Sigmoid colon (tissue), 7 donors: Measurements from ENCODE around the gene LRRTM4. TPM values are rescaled to one million over a fixed set of nuclear protein-coding genes. Genes with fewer than 3 reads are reported as not detected.

ENCODE experiments used
- DNase-seq: peaks from one replicate; pipeline ENCODE4 v3.0.0-alpha.2; 2019
- H3K27ac ChIP-seq, 4 donors: fragments of 200-600 bp; sonication (generic); one replicate each; pipeline ENCODE4 v1.5.1; 2016 to 2019; ENCODE audit warnings: mild to moderate bottlenecking in 1 of 4
- H3K27me3 ChIP-seq, 3 donors: fragments of 200-600 bp; sonication (generic); one replicate each; pipeline ENCODE4 v1.5.1; 2019; ENCODE audit warnings: mild to moderate bottlenecking in 1 of 3
- H3K36me3 ChIP-seq, 4 donors: fragments of 200-600 bp; sonication (generic); one replicate each; pipeline ENCODE4 v1.5.1; 2016 to 2019
- H3K4me1 ChIP-seq, 4 donors: fragments of 200-600 bp; sonication (generic); one replicate each; pipeline ENCODE4 v1.5.1; 2017 to 2019
- H3K4me3 ChIP-seq, 4 donors: fragments of 200-600 bp; sonication (generic); one replicate each; pipeline ENCODE4 v1.5.1; 2017 to 2019; ENCODE audit warnings: mild to moderate bottlenecking in 2 of 4, moderate library complexity in 1 of 4
- H3K9me3 ChIP-seq, 4 donors: fragments of 200-600 bp in 3 of 4; sonication (generic) in 3 of 4; one replicate each; pipeline versions ENCODE4 v1.5.1 to v1.6.1; 2013 to 2019
- CTCF ChIP-seq, 4 experiments: fragments of 450-650 bp in 3 of 4; fragments of 200-600 bp in 1 of 4; IDR thresholded peaks; one replicate each; pipeline ENCODE4 v1.5.1; 2016 to 2019; ENCODE audit warnings: antibody characterized with exemption in 4 of 4, mild to moderate bottlenecking in 3 of 4, moderate library complexity in 2 of 4
- EP300 ChIP-seq, 4 donors: sonication (generic); formaldehyde crosslinking; IDR thresholded peaks; one replicate each; pipeline ENCODE4 v1.6.1; 2017; ENCODE audit warnings: antibody characterized with exemption in 4 of 4
- POLR2A ChIP-seq, 2 donors: fragments of 450-650 bp; IDR thresholded peaks; one replicate each; pipeline ENCODE4 v1.6.1; 2016; ENCODE audit warnings: antibody characterized with exemption in 2 of 2, mild to moderate bottlenecking in 2 of 2, moderate library complexity in 2 of 2
- POLR2AphosphoS5 ChIP-seq, 4 donors: sonication (generic); formaldehyde crosslinking; IDR thresholded peaks; one replicate each; pipeline ENCODE4 v1.6.1; 2017; ENCODE audit warnings: antibody characterized with exemption in 4 of 4
- WGBS, 2 donors: extraction: QIAGEN DNeasy Blood & Tissue Kit; methylation state at CpG; one replicate each; pipeline ENCODE4 v1.1.7; 2013; 5-methylcytosine and 5-hydroxymethylcytosine counted together
- intact Hi-C: fragments of 100-400 bp; cut with DNase I; formaldehyde crosslinking; loops from one replicate; pipeline ENCODE4 v1.15.1; 2023
- polyA plus RNA-seq, 3 donors: library from polyadenylated mRNA; stranded (reverse); fragments of 200-250 nt; gene quantifications; one replicate each; pipeline ENCODE4 v1.2.3, GENCODE V29; 2013
- total RNA-seq, 4 donors: library from RNA; depleted of rRNA; stranded (reverse); fragments of >200 nt; gene quantifications; one replicate each; pipeline ENCODE4 v1.1.0, GENCODE V29; 2016
- donor health status: healthy with polysubstance abuse.
- donor health status: Bipolar disorder and iron deficiency.
- donor health status: healthy.

LRRTM4 gene
- total and polyA plus RNA-seq, 7 donors: 0.17 to 1.1 (median 0.55) TPM; not detected in 2

- H3K4me1 ChIP-seq: no peaks in the 10 kb centered on the region
- TF ChIP-seq POLR2A (IDR thresholded peaks at IDR 0.05) (no peak), POLR2AphosphoS5 (IDR thresholded peaks at IDR 0.05) (no peak), EP300 (IDR thresholded peaks at IDR 0.05) (no peak), CTCF (IDR thresholded peaks at IDR 0.05) (no peak)
- H3K36me3 ChIP-seq: no peaks in the 10 kb centered on the region
- no peaks in the 10 kb centered on the region for H3K9me3 ChIP-seq
- no peak overlapping the region for H3K4me3 ChIP-seq
- DNase-seq: no peak
- WGBS, 2 donors: 56 to 80% methylated on average over 1 of the region's 1 CpG
- no peaks in the 10 kb centered on the region for H3K27me3 ChIP-seq
- no peak overlapping the region for H3K27ac ChIP-seq
- intact Hi-C loops: no loop called here
Observed at GRCh38 chr2:77108915-77109314, 413.3 kb downstream of the LRRTM4 start.

- DNase-seq: no peak
- no peak overlapping the region for H3K27ac ChIP-seq
- WGBS, 2 donors: 71 to 79% methylated on average over 3 of the region's 3 CpGs
- TF ChIP-seq POLR2AphosphoS5 (IDR thresholded peaks at IDR 0.05): no peak
- no peak for TF ChIP-seq EP300 (IDR thresholded peaks at IDR 0.05)
- no peak for TF ChIP-seq CTCF (IDR thresholded peaks at IDR 0.05)
- no peak for TF ChIP-seq POLR2A (IDR thresholded peaks at IDR 0.05)
- no peaks in the 10 kb centered on the region for H3K4me1 ChIP-seq
- no peaks in the 10 kb centered on the region for H3K36me3 ChIP-seq
- no peak overlapping the region for H3K4me3 ChIP-seq
- no peaks in the 10 kb centered on the region for H3K27me3 ChIP-seq
- intact Hi-C loops: no loop called here
- H3K9me3 ChIP-seq: no peaks in the 10 kb centered on the region
Observed at GRCh38 chr2:77105008-77105407, 417.2 kb downstream of the LRRTM4 start.

- WGBS, 2 donors: 70 to 77% methylated on average over 6 of the region's 6 CpGs
- no peaks in the 10 kb centered on the region for H3K9me3 ChIP-seq
- no peaks in the 10 kb centered on the region for H3K27me3 ChIP-seq
- intact Hi-C loops: no loop called here
- H3K4me1 ChIP-seq: no peaks in the 10 kb centered on the region
- no peak for DNase-seq
- no peak overlapping the region for H3K27ac ChIP-seq
- no peak for TF ChIP-seq CTCF (IDR thresholded peaks at IDR 0.05)
- no peak for TF ChIP-seq POLR2A (IDR thresholded peaks at IDR 0.05)
- no peak for TF ChIP-seq POLR2AphosphoS5 (IDR thresholded peaks at IDR 0.05)
- no peak for TF ChIP-seq EP300 (IDR thresholded peaks at IDR 0.05)
- no peaks in the 10 kb centered on the region for H3K36me3 ChIP-seq
- H3K4me3 ChIP-seq: no peak overlapping the region
Observed at GRCh38 chr2:77104554-77104953, 417.6 kb downstream of the LRRTM4 start.

GRCh38 chr2:77102927-77103326 is 419.2 kb downstream of the LRRTM4 start:
- Histone ChIP-seq H3K4me1 (no peaks in the 10 kb centered on the region), H3K4me3 (no peak overlapping the region), H3K36me3 (no peaks in the 10 kb centered on the region), H3K9me3 (no peaks in the 10 kb centered on the region), H3K27me3 (no peaks in the 10 kb centered on the region), H3K27ac (no peak overlapping the region)
- no peak for TF ChIP-seq CTCF (IDR thresholded peaks at IDR 0.05)
- no peak for TF ChIP-seq POLR2AphosphoS5 (IDR thresholded peaks at IDR 0.05)
- no peak for TF ChIP-seq POLR2A (IDR thresholded peaks at IDR 0.05)
- TF ChIP-seq EP300 (IDR thresholded peaks at IDR 0.05): no peak
- DNase-seq: no peak
- intact Hi-C loops: no loop called here
- WGBS, 2 donors: 55 to 76% methylated on average over 2 of the region's 2 CpGs

- DNase-seq: no peak
- Histone ChIP-seq H3K9me3 (no peaks in the 10 kb centered on the region), H3K4me3 (no peak overlapping the region), H3K4me1 (no peaks in the 10 kb centered on the region), H3K27me3 (no peaks in the 10 kb centered on the region), H3K27ac (no peak overlapping the region), H3K36me3 (no peaks in the 10 kb centered on the region)
- intact Hi-C loops: no loop called here
- 80 to 81% methylated on average over 8 of the region's 8 CpGs for WGBS, 2 donors
- TF ChIP-seq POLR2AphosphoS5 (IDR thresholded peaks at IDR 0.05): no peak
- no peak for TF ChIP-seq POLR2A (IDR thresholded peaks at IDR 0.05)
- no peak for TF ChIP-seq CTCF (IDR thresholded peaks at IDR 0.05)
- no peak for TF ChIP-seq EP300 (IDR thresholded peaks at IDR 0.05)
Observed at GRCh38 chr2:77101796-77102452, 420.3 kb downstream of the LRRTM4 start.
